Heart left ventricle (tissue), 13 donors: ENCODE measurements around the gene IGFBP6.
"Not testable (repeated sequence)": the region's sequence is repeated elsewhere in the genome, so short reads cannot be mapped to it uniquely, and the experiment has no call there.

Experiments
- POLR2A ChIP-seq, 2 donors: fragments of 450-650 bp; IDR thresholded peaks; one replicate each; pipeline ENCODE4 v1.6.1; 2017; ENCODE audit warnings: antibody characterized with exemption in 2 of 2, mild to moderate bottlenecking in 2 of 2, moderate library complexity in 2 of 2
- TF ChIP-seq, protein P1 (sequence below), 12 donors: fragments of 200-600 bp; sonication (generic) in 4 of 12; IDR thresholded peaks; one replicate each; pipeline versions ENCODE4 v1.5.0 to v1.8.0; 2018 to 2022; ENCODE audit warnings: antibody characterized with exemption in 12 of 12, mild to moderate bottlenecking in 5 of 12
- donor health status: ischemic (EF 13 %, LVEDD 7.1; RV severe dilation, severe dysfunction).
- donor health status: DM: no; HTN: yes; CAD: no.
- donor health status: DM: no; HTN: no; CAD: no.
- donor health status: ischemic (EF 25% LVEDD 6.9; RV normal size, moderate dysfunction).
- donor health status: ischemic (EF 25% LVEDD 5.7; RV mildly dilated, moderate dysfunction).
- donor health status: ischemic (EF 35%, LVEDD 5.7; RV mildly dilated, moderate dysfunction).
- donor health status: nonischemic (EF 11% LVEDD 7.7; RV severe dilation, severe dysfunction).
- donor health status: DM: yes; HTN: yes; CAD: no.
- donor health status: PGD.
- donor health status: ischemic (EF 29% LVEDD 5.4; RV normal size, mild dysfunction).
- donor health status: nonischemic (EF 23%, LVEDD 6.1; RV moderate dilation, normal function).

DNA sequence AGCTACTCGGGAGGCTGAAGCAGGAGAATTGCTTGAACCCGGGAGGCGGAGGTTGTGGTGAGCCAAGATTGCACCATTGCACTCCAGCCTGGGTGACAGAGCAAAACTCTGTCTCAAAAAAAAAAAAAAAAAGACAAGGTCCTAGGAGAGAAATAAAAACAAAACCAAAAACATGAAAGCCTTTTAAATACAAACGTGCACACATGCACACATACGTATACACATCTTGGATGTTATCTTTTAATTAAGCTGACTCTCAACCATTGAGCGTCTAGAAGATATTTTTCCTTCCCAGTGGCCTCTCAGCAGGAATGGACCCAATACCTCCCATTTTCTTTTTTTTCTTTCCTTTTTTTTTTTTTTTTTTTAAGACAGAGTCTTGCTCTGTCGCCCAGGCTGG lies 15.0 kb downstream of the IGFBP6 start:
- TF ChIP-seq, protein P1, sequence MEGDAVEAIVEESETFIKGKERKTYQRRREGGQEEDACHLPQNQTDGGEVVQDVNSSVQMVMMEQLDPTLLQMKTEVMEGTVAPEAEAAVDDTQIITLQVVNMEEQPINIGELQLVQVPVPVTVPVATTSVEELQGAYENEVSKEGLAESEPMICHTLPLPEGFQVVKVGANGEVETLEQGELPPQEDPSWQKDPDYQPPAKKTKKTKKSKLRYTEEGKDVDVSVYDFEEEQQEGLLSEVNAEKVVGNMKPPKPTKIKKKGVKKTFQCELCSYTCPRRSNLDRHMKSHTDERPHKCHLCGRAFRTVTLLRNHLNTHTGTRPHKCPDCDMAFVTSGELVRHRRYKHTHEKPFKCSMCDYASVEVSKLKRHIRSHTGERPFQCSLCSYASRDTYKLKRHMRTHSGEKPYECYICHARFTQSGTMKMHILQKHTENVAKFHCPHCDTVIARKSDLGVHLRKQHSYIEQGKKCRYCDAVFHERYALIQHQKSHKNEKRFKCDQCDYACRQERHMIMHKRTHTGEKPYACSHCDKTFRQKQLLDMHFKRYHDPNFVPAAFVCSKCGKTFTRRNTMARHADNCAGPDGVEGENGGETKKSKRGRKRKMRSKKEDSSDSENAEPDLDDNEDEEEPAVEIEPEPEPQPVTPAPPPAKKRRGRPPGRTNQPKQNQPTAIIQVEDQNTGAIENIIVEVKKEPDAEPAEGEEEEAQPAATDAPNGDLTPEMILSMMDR (IDR thresholded peaks at IDR 0.05), result not testable (repeated sequence)
- TF ChIP-seq POLR2A (IDR thresholded peaks at IDR 0.05), result not testable (repeated sequence)
